Measurements from ENCODE around the gene EPS15. TPM values are rescaled to one million over a fixed set of nuclear protein-coding genes. Genes with fewer than 3 reads are reported as not detected.

Gene EPS15
- total and polyA plus RNA-seq, 7 donors, result 16.4 to 131 (median 72.4) TPM

- no peak overlapping the region for H3K4me3 ChIP-seq
- intact Hi-C loops (cut with DNase I), result no loop called here
- no peak for DNase-seq
- H3K36me3 ChIP-seq, result no peaks in the 10 kb centered on the region
- 70 to 90% methylated on average over 6 of the region's 6 CpGs for WGBS, 2 donors
- H3K27me3 ChIP-seq, result peaks cover 15 to 39% (median 29%) of the 10 kb centered on the region in 3 donors
- no peaks in the 10 kb centered on the region for H3K9me3 ChIP-seq
- TF ChIP-seq CTCF (IDR thresholded peaks at IDR 0.05) (no peak), EP300 (IDR thresholded peaks at IDR 0.05) (no peak), POLR2A (IDR thresholded peaks at IDR 0.05) (no peak), POLR2AphosphoS5 (IDR thresholded peaks at IDR 0.05) (no peak)
- peaks cover 0 to 10% (median 6%) of the 10 kb centered on the region in 4 donors for H3K4me1 ChIP-seq
- no peak overlapping the region for H3K27ac ChIP-seq
Measured at GRCh38 chr1:51347398-51348146, 171.5 kb downstream of the EPS15 start.

GRCh38 chr1:51346086-51346942 lies 172.8 kb downstream of the EPS15 start:
- intact Hi-C loops (cut with DNase I), result no loop called here
- 75 to 80% methylated on average over 7 of the region's 7 CpGs for WGBS, 2 donors
- no peak overlapping the region for H3K27ac ChIP-seq
- peaks cover 0 to 10% (median 6%) of the 10 kb centered on the region in 4 donors for H3K4me1 ChIP-seq
- H3K9me3 ChIP-seq, result no peaks in the 10 kb centered on the region
- peaks cover 15 to 51% (median 30%) of the 10 kb centered on the region in 3 donors for H3K27me3 ChIP-seq
- no peak for DNase-seq
- no peak for TF ChIP-seq CTCF (IDR thresholded peaks at IDR 0.05)
- TF ChIP-seq POLR2AphosphoS5 (IDR thresholded peaks at IDR 0.05), result no peak
- no peak for TF ChIP-seq EP300 (IDR thresholded peaks at IDR 0.05)
- TF ChIP-seq POLR2A (IDR thresholded peaks at IDR 0.05), result no peak
- H3K36me3 ChIP-seq, result no peaks in the 10 kb centered on the region
- no peak overlapping the region for H3K4me3 ChIP-seq

GRCh38 chr1:51345300-51345687 lies 173.8 kb downstream of the EPS15 start:
- no peak for TF ChIP-seq EP300 (IDR thresholded peaks at IDR 0.05)
- TF ChIP-seq POLR2AphosphoS5 (IDR thresholded peaks at IDR 0.05), result peak in 2 of 4 donors; percentile 8 to 23
- TF ChIP-seq CTCF (IDR thresholded peaks at IDR 0.05), result no peak
- Histone ChIP-seq H3K27ac (no peak overlapping the region), H3K4me3 (no peak overlapping the region), H3K4me1 (peaks cover 0 to 10% (median 6%) of the 10 kb centered on the region in 4 donors), H3K9me3 (no peaks in the 10 kb centered on the region), H3K36me3 (no peaks in the 10 kb centered on the region), H3K27me3 (peaks cover 15 to 52% (median 30%) of the 10 kb centered on the region in 3 donors)
- WGBS, 2 donors, result 59 to 63% methylated on average over 15 of the region's 15 CpGs
- intact Hi-C loops (cut with DNase I), result no loop called here
- DNase-seq, result no peak

GRCh38 chr1:51344602-51345299 lies 174.3 kb downstream of the EPS15 start:
- no peak for DNase-seq
- Histone ChIP-seq H3K36me3 (no peaks in the 10 kb centered on the region), H3K4me1 (peaks cover 0 to 10% (median 6%) of the 10 kb centered on the region in 4 donors), H3K27ac (no peak overlapping the region), H3K27me3 (peaks cover 15 to 52% (median 30%) of the 10 kb centered on the region in 3 donors), H3K4me3 (peak overlapping the region in 2 of 4 donors; percentile 10 to 11), H3K9me3 (no peaks in the 10 kb centered on the region)
- 2 to 6% methylated on average over 60 of the region's 60 CpGs for WGBS, 2 donors
- intact Hi-C loops (cut with DNase I), result no loop called here
- TF ChIP-seq POLR2A (IDR thresholded peaks at IDR 0.05) (no peak), POLR2AphosphoS5 (IDR thresholded peaks at IDR 0.05) (peak in 1 of 4 donors; percentile 10), CTCF (IDR thresholded peaks at IDR 0.05) (no peak), EP300 (IDR thresholded peaks at IDR 0.05) (no peak)
